HG03469 (cell line): ENCODE results near the gene PLXNA2.

Experiments used
- ATAC-seq: cut with Tn5 transposase; IDR thresholded peaks from one replicate; pipeline ENCODE4 v1.9.1; 2021; ENCODE audit warnings: mild to moderate bottlenecking, moderate library complexity, moderate number of reproducible peaks; ENCODE audit not compliant: unreplicated experiment

Gene PLXNA2

GRCh38 chr1:208031932-208032320 lies 212.3 kb downstream of the PLXNA2 start:
- no peak for ATAC-seq

GRCh38 chr1:208031316-208031931 lies 212.8 kb downstream of the PLXNA2 start:
- no peak for ATAC-seq

GRCh38 chr1:208030288-208031091 lies 213.7 kb downstream of the PLXNA2 start:
- ATAC-seq, result no peak

- no peak for ATAC-seq
Measured at GRCh38 chr1:208029381-208030287, 214.6 kb downstream of the PLXNA2 start.

GRCh38 chr1:208028526-208028925 lies 215.7 kb downstream of the PLXNA2 start:
- no peak for ATAC-seq

- ATAC-seq, result no peak
Measured at GRCh38 chr1:208027861-208028260, 216.3 kb downstream of the PLXNA2 start.

GRCh38 chr1:208026880-208027438 lies 217.2 kb downstream of the PLXNA2 start:
- ATAC-seq, result no peak

- no peak for ATAC-seq
Measured at GRCh38 chr1:208025031-208025430, 219.2 kb downstream of the PLXNA2 start.

GRCh38 chr1:208024406-208024805 lies 219.8 kb downstream of the PLXNA2 start:
- ATAC-seq, result no peak

- no peak for ATAC-seq
Measured at GRCh38 chr1:208019257-208019656, 224.9 kb downstream of the PLXNA2 start.

GRCh38 chr1:208015255-208015654 lies 228.9 kb downstream of the PLXNA2 start:
- no peak for ATAC-seq

GRCh38 chr1:208013210-208013609 lies 231.0 kb downstream of the PLXNA2 start:
- ATAC-seq, result no peak

GRCh38 chr1:208012721-208013120 lies 231.5 kb downstream of the PLXNA2 start:
- ATAC-seq, result no peak

- ATAC-seq, result no peak
Measured at GRCh38 chr1:208010487-208011071, 233.6 kb downstream of the PLXNA2 start.

- no peak for ATAC-seq
Measured at GRCh38 chr1:208009706-208010444, 234.3 kb downstream of the PLXNA2 start.

- ATAC-seq, result no peak
Measured at GRCh38 chr1:208009303-208009702, 234.9 kb downstream of the PLXNA2 start.

GRCh38 chr1:208008534-208008933 lies 235.7 kb downstream of the PLXNA2 start:
- ATAC-seq, result no peak

- ATAC-seq, result no peak
Measured at GRCh38 chr1:208007938-208008342, 236.2 kb downstream of the PLXNA2 start.

- no peak for ATAC-seq
Measured at GRCh38 chr1:208007319-208007937, 236.8 kb downstream of the PLXNA2 start.
